CD4-positive, alpha-beta T cell treated with Interferon alpha-2 for 1 hour (primary cell): ENCODE data around the gene MTERF1.

Experiments used
- DNase-seq, 2 donors: peaks; one replicate each; pipeline ENCODE4 v3.0.0-alpha.2; 2020 to 2022

The MTERF1 gene

DNA sequence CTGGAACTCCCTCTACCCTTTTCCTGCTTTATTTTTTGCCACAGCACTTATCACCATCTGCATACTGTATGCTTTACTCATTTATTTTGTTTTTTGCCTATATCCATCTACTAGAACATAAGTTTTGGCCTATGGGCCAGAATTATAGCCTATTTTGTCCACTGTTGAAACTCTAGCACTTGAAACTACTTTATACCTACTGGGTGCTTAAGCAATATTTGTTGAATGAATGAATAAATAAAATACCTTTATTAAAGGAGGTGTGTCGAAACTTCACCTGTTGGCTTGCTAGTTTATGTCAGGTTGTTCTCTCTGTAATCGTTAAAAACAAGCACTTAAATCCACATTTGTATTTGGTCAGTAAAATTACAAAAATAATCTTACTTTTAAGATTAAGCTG lies 53.3 kb downstream of the MTERF1 start:
- no peak for DNase-seq

DNA sequence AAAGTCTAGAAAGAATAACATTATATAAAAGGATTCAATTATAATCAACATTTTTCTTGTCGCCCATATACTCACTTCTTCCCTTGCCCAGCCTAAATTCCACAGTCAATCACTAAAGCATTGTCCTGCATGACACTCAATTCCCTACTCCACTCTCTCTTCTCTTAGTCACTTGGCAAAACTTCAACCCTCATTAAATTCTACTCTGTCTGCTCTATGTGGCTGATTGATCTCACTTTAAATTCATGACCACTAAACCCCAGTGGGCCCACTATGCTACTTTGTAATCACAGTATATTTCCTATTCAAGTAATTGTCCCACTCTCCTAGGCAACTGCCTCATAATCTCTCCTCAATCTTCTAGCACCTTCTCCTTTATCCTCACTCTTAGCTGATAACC lies 54.1 kb downstream of the MTERF1 start:
- DNase-seq: no peak

DNA sequence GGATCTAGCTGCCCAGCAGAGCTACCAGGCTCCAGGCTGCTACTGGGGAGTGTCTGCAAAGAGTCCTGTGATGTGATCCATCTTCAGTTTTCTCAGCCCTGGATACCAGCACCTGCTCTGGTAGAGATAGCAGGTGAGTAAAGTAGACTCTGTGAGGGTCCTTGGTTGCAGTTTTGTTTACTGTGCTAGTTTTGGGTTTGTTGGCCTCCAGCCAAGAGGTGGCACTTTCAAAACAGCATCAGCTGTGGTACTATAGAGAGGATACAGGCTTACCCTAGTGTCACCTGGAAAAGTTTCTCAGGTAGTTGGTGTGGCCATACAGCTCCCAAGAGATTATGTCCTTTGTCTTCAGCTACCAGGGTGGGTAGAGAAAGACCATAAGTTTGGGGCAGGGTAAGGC lies 56.3 kb downstream of the MTERF1 start:
- DNase-seq: no peak
